ENCODE data around the gene MDC1.

MDC1 gene

GRCh38 chr6:30687659-30688431 lies 29.2 kb downstream of the MDC1 start:
- TF ChIP-seq CTCF (IDR thresholded peaks at IDR 0.05; ENCODE audit: insufficient read depth, missing control alignments): no peak
- DNase-seq (ENCODE audit: insufficient read length, low spot score) (no peak), FAIRE-seq (no peak)

GRCh38 chr6:30686908-30687658 lies 30.0 kb downstream of the MDC1 start:
- DNase-seq (ENCODE audit: insufficient read length, low spot score): no peak
- FAIRE-seq: no peak
- no peak for TF ChIP-seq CTCF (IDR thresholded peaks at IDR 0.05; ENCODE audit: insufficient read depth, missing control alignments)

- DNase-seq (ENCODE audit: insufficient read length, low spot score) (no peak), FAIRE-seq (no peak)
- TF ChIP-seq CTCF (IDR thresholded peaks at IDR 0.05; ENCODE audit: insufficient read depth, missing control alignments): no peak
These were observed 30.8 kb downstream of the MDC1 start, which contains the start of gene PPP1R18 for GRCh38 chr6:30686009-30686907. PPP1R18 (minus strand) TSS chr6:30686645; CDS start chr6:30686018, 627 bp downstream.

- FAIRE-seq (no peak), DNase-seq (ENCODE audit: insufficient read length, low spot score) (no peak)
- no peak for TF ChIP-seq CTCF (IDR thresholded peaks at IDR 0.05; ENCODE audit: insufficient read depth, missing control alignments)
These were observed 31.7 kb downstream of the MDC1 start for GRCh38 chr6:30685157-30686008.

- DNase-seq (ENCODE audit: insufficient read length, low spot score): no peak
These were observed 32.5 kb downstream of the MDC1 start for GRCh38 chr6:30684386-30685156.

More at GRCh38 chr6:30684386-30685156, 32.5 kb downstream of the MDC1 start:
- no peak for TF ChIP-seq CTCF (IDR thresholded peaks at IDR 0.05; ENCODE audit: insufficient read depth, missing control alignments)
- FAIRE-seq: no peak

All from D721Med (cell line).